ELR (cell line): Measurements from ENCODE around the gene GDF15.

Source experiments
- DNase-seq: peaks from one replicate; pipeline ENCODE4 v3.0.0-alpha.2; 2015; ENCODE audit warnings: low read depth

Gene GDF15

GRCh38 chr19:18431351-18432197, 45.6 kb downstream of the GDF15 start:
- DNase-seq: no peak

DNA sequence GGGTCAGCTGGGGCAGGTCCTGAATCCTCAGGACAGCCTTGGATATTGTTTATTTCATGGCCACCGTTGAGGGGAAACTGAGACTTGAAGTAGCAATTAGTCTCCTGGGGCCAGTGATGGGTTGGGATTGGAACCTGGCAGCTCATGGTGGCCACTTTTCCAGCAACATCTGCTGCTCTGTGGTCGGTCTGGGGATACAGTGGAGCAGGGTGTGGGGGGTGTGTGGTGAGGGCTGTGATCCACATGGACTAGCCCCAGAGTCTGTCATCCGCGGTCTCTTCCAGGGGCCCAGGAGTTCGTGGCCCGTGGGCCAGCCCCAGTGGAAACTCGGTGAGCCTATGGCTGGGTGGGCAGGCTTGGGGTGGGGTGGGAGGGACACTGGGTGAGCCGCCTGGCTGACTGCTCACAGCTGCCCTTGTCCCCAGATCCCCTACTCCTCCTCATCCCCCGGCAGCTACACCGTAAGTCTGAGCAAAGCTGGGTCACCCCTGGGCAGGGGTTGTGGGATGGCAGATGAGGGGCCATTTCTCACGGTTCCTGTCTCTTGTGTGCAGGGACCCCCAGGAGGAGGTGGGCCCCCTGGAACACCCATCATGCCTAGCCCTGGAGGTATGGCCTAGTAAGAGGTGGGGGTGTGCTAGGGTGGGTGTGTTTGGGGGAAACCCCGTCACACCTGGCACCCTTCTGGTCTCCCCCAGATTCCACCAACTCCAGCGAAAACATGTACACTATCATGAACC, 46.5 kb downstream of the GDF15 start:
- no peak for DNase-seq

DNA sequence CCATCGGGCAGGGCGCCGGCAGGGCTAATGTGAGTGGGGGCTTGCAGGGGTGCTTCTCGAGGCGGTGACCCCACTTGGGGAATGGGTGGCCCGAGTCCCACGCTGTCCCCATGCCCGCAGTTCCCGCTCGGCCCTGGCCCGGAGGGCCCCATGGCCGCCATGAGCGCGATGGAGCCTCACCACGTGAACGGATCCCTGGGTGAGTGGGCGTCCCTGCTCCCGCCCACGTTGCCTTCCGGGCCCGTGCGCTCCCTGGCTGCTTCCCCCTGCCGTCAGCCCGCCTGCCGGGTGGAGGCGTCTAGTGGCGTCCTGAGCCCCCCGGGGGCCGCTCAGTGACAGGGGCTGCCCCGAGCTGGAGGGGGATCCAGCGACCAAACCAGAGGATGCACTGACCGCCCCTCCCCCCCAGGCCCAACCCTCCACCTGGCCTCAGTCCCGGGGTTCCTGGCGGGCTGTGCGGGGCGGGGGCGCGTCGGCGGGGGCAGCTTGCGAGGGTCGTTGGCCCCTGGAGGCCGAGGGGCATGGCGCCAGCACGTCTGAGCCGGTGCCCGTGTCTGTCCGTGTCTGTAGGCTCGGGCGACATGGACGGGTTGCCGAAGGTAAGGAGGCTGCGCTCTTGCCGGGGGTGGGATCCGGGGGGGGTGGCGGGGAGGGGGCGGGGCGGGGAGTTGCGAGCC, 47.2 kb downstream of the GDF15 start:
- DNase-seq: no peak

DNA sequence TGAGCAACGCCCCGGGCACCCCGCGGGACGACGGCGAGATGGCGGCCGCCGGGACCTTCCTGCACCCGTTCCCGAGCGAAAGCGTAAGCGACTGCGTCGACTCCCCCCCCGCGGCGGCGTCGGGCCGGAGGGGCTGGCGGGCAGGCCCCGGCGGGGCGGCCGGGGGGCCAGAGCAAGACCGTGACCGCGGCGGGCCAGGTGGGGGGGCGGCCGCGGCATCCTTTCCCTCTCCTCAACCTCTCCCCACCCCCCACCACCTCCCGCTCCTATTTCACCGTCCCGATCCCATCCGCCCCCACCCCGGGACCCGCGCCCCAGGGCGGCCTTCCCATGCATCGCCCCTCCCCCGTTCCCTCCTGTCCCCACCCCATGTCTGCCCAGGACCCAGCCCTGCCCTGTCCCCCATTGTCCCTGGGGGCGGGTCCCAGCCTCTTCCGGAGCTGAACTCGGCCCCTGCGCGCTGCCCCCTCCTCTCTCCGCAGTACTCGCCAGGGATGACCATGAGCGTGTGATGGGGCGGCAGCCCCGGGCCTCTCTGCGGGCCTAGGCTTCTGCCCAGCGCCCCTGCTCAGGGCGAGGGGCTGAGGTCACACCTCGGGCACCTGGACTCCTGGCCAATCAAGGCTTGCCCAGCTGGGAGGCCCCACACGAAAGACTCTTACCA, 47.9 kb downstream of the GDF15 start:
- DNase-seq: no peak

- no peak for DNase-seq
These were observed 48.6 kb downstream of the GDF15 start for GRCh38 chr19:18434411-18435175.

DNA sequence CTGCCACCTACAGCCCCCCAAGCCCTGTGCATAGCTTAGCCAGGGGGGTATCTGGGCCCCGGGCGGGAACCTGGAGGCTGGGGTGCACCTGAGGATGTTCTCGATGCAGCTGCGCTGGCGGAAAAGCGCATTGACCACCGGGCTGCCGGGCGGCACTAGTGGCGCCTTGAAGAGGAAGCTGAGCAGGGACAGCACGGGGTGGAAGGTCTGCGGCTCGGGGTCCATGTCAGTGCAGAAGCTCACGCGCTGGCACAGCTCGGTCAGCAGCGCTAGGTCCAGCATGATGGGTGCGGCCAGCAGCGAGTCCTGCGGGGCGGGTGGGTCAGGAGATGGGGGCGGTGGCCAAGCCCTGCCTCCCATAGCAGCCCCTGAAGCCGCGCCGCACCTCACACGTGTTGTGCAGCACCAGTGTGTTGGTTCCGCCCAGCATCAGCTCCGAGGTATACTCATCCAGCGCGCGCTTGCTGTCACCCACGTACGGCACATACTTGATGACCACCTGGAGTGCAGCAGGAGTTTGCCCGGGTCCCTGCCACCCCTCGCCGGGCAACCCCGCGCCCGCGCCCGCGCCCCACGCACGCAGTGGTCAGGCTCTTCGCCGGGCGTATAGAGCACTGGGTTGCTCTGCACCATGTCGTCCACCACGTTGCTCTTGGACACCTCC, 49.4 kb downstream of the GDF15 start:
- no peak for DNase-seq

DNA sequence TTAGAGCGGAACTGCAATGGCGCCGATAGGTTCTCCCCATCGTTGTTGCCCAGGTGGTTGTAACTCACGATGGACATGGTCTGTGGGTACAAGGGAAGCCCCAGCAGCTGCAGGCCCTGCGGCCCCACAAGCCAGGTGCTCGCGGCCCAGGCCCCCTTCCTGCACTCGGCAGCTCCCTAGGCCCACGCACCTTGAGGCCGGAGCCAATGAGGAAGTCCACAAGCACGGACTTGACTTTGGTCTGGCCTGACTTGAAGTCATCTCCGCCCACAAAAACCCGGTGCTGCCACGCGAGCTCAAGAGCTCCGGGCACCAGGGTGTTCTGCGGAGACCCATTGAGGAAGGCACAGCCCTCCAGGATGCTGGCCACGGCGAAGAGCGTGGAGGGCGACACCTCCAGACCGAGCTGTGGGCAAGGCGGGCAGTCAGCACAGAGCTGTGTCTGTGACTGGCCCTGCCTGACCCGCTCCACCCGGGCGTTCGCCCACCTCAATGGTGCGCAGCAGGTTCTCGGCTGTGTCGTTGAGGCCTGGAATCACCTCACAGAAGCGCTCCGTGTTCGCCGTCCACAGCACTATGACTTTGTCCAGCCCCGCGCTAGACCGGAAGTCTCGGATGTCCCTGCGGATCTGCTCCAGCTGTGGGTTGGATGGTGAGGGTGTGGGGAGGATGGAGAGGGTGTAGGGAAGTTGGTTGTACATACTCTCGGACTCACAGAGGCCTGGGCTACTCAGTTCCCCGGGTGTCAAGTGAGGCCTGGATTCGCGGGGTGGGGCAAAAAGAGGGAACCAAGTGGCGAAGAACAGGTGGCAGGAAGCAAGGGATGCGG, 50.1 kb downstream of the GDF15 start:
- DNase-seq: no peak

DNA sequence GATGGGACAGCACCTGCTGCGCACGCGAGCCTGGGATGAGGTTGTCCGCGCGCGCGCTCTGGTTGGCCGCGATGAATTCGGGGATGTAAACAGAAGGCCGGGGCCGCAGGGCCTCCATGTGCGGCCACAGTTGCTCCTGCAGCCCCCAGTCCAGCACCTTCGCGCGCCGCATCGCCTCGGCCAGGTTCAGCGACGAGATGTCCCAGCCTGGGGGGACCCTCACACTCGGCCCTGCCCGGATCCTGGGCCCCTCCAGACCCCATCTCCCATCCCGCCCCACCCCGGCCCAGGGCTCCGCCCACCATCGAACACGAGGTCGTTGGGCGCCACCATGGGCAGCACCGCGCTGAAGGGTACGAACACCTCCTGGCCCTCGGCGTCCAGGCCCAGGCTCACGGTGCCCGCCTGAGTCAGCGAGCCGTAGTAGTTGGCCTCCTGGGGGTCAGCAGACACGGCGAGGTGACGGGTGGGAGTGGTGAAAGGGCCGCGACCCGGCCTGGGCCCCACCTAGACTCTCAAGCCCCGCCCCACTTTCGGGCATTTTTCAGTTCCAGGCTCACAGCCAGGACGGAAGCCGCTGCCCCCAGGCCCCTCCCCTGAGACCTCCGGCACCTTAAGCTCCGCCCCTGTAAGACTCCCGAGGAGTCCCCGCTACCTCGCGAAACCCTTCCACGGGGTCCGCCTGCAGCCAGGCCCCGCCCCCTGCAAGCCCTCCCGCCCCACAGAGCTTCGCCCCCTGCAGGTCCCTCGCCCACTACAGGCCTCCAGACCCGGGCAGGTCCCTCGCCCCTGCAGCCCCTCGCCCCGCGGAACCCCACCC, 50.9 kb downstream of the GDF15 start:
- peak; percentile 84 for DNase-seq

- peak; percentile 55 for DNase-seq
These were observed 51.8 kb downstream of the GDF15 start, which contains the start of gene ISYNA1 for GRCh38 chr19:18437491-18438330. Gene ISYNA1, minus strand, starts transcription at chr19:18438133. Its CDS starts 154 bp downstream, at chr19:18437979.

DNA sequence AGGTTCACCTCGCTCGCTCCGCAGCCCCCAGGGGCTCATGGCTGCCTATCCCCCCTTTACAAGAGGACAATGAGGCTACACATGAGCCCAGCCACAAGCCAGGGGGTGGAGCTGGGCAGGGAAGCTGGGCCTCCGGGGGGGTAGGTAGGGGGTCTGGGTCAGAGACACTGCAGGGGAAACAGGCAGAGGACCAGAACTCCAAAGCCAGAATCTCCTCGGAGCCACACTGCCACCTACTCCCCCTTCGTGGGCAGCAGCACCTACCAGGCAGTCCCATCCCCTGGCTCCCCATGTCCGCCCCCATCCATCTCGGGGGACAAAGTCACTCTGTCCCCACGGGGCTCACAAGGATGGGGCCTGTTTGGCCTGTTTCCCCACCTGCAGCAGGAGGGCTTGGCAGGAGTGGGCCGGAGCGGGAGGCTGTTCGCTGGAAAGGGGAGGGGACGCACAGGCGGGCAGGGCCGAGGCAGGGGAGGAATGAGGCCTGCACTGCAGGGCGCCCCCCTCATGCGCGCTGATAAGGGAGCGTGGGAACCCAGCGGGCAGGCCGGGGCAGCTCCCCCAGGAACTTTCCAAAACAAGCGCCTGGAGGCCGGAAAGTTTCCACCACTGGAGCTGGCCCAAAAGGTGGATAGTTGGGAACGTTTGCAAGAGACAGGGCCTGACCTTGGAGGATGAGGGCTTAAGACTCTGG, 52.5 kb downstream of the GDF15 start:
- no peak for DNase-seq
